NCI-H82 treated with DMSO at 0.1 percent for 48 hours (cell line): ENCODE data around the gene PIM1.

Experiments
- DNase-seq: peaks from one replicate; lab custom pipeline; 2025; ENCODE audit not compliant: unreplicated experiment; lab: John Stamatoyannopoulos, UW

The PIM1 gene

DNA sequence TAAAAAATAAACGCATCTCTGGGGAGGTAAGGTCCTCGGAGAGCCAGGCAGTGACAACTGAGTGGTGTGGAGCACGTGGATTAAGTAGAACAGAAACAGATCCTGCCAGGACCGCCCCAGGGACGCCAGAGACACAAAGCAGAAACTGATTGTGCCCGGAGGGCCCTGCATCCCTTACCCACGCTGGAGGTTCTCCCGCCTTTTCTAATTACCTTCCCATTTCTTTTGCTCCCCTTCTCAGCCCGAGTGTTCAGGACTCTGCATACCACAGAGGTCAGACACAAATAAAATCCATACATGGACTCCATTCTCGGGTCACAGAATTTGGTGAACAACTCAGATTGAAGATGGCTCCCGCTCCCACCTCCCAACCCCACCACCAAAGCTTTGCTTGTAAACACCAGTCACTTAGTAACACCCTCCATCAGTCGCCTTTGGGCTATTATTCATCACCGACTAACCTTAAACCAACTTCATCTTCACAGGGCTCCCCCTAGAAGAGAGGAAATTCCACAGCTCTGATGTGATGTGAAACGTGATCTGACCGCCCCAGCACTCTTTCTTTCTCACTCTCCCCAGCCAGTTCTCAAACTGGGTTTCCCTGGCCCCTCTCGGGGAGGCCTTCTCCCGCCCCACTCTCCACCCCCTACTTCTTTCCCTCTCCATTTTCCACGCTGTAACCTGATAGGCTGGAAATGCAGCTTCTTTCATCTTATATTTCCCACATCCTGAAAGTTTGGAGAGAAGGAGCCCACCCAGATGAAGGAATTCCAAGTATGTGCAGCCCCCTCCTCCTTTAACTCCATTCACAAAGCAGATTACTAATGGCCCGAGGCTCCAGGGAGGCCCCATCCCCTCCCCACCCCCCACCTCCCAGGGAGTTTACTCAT lies 32.5 kb upstream of the PIM1 start:
- DNase-seq, result no peak

DNA sequence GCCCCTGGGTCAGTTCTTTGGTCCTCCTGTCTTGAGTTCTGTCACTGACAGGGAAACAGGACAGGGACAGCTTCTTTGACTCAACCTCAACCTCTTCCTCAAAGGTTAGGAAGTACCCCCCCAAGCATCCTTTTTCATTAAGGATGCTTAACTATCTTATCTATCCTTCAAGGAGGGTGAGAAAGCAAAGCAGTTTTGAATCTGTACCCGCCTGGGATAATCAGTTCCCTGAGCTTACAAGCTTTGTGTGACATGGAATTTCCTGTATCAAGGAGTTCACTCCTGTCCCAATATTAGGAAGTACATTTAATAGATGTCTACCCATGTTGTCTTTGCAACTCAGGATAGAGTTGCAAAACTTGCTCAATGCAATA lies 31.1 kb upstream of the PIM1 start:
- no peak for DNase-seq

DNA sequence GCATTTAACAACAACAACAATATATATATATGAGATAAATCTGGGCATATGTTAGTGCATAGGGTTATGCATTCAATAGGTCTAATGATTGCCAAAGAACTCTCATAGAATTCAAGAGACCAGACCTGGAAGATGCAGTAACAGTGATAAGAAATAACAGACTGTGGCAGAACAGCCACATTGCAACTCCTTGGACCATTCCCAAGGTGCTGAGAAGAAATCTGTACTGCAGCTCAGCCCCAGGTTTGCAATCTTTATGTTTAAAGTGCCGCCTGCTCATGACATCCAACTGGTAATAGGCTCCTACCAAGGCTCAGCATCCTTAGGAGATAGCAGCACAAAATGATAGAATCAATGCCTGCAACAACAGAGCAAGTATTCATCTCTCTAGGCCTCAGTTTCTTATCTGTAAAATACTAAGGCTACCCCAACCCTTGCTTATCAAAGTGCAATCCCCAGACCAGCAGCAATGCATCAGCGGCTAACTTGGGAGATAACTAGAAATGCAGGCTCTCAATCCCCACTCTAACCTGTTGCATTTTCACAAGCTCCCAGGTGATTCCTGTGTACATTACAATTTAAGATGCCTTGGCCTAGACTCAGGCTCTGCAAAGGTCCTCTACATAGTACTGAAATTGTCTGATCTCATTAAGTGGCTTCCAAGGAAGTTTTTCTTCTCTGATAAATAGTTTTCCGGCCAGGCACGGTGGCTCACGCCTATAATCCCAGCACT lies 30.6 kb upstream of the PIM1 start:
- no peak for DNase-seq

DNA sequence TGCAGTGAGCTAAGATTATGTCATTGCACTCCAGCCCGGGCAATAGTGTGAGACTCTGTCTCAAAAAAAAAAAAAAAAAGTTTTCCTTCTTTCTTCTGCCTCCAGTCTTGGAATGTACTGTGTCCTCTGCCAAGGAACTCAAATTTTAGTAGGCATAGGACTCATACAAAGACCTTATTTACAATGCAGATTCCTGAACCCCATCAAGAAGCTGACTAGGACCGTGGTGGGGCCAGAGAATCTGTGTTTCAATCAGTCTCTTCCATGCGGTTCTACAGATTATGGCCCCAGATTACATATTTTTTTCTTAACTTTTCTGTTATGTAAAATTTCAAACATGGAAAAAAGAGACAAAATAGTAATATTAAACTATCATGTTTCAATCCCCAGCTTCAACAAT lies 29.8 kb upstream of the PIM1 start:
- DNase-seq, result no peak

DNA sequence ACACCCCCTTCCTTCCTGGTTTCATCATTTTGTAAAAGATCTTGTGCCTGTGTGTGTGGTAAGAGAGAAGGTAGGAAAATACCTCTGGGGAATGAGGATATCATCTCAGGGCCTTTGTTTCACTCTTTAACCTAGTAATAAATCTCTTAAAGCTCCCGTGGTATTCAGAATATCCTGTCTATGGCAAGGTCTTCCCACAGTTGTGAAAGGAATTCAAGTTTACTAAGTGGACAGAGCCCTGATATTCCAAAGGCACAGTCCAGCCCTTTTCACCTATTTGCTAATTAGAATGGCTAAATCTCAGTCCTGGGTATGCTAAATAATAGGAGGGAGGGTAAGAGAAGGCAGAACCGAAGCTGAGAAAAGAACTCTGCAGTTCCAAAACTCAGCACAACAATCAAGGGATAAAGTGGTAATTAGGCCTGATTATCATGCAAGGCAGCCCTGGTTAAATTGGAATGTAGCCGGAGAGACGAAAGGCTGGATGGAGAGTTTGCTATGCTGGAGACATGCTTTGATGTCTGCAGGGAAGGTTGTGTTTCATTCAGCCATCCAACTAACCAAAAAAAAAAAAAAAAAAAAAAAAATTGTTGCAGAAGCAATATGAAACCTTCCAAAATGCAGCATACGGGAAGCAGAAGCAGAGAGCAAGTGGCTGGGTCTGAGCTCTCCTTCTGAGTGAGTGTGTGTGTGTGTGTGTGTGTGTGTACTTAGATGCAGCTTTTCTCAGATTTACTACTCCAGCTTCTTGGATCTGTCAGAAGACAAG lies 28.5 kb upstream of the PIM1 start:
- DNase-seq, result peak; percentile 78

DNA sequence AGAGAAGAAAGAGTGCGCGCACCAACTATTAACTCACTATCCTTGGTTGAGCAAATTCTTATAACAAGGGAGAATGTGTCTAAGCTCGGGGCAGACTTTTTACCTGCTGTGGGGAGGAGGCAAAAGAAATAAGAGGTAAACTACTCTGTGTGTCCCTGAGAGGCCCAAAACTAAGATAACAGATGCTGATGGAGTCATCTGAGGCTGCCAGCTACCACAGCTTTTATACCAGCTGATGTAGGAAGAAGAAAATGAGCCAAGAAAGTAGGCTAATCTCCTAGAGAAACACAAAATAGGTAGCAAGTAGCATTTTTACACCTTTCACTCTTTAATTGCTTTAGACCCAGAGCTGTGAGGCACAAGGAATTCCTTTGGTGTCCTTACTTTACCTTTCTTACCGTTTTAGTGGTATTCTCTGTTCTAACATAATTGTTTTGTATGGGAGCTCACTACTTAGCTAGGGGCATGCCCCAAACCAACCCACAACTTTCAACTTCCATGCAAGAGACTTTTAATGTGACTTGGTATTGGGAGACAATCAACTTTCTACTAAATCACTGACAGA lies 27.8 kb upstream of the PIM1 start:
- peak; percentile 78 for DNase-seq

DNA sequence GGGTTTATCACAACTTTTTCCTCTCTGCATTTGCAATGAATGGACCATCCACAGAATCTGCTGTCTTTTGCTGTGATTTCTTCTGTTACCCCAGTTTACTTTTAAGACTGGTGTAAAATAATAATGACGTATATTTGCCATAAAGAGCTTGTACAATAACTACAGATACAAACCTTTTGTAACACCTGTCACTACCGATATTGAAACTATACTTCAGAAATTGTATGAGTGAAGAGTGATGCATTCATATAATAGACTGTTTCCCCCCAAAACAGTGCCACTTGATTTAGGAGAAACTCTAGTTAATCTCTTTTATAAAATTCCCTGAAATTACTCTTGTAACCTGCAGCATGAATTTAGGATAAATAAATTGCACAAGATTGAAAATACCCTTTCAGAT lies 26.4 kb upstream of the PIM1 start:
- no peak for DNase-seq

DNA sequence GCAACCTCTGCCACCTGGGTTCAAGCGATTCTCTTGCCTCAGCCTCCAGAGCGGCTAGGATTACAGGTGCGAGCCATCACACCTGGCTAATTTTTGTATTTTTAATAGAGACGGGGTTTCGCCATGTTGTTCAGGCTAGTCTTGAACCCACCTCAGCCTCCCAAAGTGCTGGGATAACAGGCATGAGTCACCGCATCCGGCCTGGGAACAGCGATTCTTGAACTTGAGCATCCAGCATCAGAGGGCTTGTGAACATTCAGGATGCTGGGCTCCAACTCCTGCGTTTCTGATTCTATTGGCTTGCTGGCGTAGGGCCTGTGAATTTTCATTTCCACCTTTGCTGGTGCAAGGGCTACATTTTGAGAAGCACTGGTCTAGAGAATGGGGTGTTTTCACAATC lies 24.5 kb upstream of the PIM1 start:
- DNase-seq, result no peak

DNA sequence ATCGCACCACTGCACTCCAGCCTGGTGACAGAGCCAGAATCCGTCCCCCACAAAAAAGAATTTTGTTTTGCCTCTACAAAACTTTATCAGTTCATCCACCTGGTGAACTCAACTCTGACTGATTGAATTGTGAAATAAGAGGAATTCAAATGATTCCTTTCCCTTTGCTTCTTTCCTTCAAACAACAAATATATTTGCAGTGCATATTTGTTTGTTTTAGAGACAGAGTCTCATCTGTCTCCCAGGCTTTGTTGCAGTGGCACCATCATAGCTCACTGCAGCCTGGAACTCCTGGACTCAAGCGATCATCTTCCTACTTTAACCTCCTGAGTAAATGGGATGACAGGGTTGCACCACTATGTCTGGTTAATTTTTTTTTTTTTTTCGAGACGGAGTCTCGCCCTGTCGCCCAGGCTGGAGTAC lies 23.2 kb upstream of the PIM1 start:
- no peak for DNase-seq

DNA sequence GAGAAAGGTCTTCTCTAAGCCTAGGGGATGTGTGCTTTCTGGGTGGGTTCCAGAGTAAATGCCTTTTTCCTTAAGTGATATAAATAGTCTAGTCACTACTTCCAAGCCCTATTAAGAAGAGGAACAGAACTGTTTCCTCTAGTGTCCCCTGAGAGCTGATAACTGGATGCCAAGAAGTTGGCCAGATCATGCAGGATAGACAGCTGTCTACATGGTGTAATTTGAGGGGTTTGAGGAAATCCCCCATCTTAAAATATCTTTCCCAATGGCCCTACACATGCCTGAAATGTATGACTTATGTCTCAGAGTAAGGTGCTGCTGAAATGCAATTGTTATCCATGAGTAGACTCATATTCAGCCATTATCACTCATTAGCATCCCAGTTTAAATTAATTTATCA lies 20.2 kb upstream of the PIM1 start:
- DNase-seq, result no peak

DNA sequence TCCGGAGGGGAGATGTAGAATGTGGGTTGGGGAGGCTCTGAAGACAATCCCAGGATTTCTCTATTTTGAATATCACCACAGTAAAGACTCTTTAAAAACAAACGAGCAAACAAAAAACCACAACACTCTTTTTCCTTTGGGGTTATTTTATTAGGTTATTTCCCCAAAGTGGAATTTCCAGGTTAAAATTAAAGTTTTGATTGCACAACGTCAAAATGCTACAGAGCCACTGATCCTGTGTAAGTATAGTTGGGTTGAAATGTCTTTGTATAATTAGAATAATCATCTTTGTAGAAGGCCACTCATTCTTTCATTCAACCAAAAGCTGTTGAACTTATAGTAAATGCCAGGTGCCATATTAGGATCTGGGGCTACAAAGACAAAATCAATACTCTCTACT lies 19.6 kb upstream of the PIM1 start:
- DNase-seq, result no peak

DNA sequence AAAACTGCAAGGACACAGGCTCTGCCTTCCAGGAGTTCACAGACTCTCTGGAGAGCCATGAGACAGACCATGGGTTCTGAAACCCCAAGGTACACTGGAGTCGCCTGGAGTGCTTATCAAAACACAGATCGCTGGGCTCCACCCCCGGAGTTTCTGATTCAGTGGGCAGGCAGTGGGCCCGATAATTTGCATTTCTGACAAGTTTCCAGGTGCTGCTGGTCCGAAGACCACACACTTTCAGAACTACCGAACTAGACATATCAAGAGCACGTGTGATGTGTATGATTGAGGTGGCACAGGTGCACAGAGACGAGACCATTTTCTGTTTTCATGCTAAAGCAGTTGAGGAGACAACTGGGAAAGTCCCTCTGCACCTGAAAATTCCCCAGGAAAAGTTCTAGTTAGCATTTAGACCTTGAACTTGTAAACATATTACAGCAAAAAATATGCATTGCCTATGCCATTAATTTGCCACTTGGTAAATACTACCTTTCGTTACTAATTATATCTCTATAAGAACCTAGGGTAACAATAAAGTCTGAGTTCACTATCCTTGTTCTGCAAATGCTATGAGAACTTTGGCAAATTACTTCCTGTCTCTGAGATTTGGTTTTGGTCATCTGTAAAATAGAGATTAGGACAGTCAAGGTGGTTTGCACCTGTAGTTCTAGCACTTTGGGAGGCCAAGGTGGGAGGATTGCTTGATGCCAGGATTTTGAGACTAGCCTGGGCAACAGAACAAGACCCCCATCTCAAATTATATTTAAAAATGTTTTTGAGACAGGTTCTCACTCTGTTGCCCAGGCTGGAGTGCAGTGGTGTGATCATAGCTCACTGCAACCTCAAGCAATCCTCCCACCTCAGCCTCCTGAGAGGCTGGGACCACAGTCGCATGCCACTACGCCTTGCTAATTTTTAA lies 14.3 kb upstream of the PIM1 start:
- DNase-seq, result no peak

DNA sequence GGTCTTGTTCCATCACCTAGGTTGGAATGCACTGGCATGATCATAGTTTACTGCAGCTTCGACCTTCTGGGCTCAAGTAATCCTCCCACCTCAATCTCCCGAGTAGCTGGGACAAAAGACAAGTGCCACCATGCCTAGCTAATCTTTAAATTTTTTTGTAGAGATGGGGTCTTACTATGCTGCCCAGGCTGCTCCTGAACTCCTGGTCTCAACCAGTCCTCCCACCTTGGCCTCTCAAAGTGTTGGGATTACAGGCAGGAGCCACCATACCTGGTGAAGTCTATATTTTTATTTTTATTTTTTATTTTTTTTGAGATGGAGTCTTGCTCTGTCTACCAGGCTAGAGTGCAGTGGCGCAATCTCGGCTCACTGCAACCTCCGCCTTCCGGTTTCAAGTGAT lies 11.4 kb upstream of the PIM1 start:
- DNase-seq, result no peak

DNA sequence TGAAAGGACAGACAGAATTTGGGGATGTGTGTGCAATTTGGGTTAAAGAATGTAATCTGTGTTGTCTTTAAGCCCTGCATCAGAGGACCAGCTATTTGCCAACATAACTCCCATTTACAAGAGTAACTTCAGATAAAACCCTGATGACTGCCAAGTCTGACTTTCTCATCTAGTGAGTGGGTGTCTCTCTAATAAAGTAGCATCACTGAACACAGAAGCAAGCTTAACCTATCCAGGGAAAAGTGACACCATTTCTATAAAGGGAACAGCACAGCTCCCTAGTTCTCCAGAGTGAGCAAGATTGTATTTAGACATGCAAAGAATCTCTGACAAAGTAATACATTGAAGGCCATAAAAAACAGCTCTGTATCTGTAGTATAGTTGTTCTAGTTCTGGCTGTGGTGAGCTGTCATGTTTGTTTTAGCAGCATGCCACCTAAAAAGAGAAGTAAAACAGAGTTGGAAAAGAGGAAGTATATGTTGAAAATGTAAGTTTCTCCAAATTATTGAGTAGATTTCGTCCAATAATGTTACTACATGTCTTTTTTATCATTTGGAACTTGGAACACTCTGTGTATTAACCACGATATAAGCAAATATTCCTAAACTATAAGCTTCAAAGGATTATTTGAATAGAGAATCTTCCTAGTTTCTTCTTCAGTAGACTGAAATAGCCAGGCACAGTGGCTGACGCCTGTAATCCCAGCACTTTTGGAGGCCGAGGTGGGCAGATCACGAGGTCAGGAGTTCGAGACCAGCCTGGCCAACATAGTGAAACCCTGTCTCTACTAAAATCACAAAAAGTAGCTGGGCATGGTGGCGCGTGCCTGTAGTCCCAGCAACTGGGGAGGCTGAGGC lies 8.8 kb upstream of the PIM1 start:
- DNase-seq, result no peak

DNA sequence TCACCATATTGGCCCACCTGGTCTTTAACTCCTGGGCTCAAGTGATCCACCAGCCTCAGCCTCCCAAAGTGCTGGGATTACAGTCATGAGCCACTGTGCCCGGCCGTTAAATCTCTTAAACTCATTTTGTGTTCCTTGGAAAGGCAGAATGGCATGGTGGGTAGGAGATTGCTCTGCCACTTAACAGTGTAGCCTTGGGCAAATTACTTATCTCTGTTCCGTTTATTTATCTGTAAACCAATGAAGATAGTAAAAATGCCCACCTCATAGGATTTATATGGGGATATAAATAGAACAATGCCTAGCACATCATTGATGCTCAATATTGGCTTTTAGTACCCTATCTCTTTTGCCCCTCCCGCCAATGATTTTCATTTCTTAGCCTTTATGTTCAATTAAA lies 7.2 kb upstream of the PIM1 start:
- DNase-seq, result no peak

DNA sequence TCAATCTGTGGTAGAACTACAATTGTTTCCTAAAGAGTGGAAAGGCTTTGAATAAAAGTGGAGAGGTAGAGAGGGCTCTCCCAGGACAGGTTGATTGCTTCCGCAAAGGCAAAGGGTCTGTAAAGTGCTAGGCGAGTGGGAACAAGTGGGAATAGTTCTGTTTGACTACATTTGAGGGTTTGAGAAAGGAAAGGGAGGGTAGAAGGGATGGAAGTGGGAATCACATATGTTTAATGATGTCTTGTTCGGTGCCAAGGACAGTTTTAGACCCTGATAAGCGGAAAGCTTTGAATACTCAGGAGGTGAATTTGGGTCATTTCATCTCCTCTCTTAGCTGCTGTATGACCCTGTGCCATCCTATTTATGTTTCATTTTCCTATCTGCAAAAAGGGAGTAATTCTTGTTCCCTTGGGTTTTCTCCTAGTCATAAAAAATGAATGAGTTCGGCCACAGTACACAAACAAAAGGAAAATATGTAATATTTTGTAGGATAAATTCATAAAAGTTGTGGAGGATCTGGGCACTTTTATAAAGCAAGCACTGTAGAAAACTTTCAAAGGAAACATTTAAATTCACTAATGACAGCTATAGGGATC lies 1.7 kb upstream of the PIM1 start:
- no peak for DNase-seq

DNA sequence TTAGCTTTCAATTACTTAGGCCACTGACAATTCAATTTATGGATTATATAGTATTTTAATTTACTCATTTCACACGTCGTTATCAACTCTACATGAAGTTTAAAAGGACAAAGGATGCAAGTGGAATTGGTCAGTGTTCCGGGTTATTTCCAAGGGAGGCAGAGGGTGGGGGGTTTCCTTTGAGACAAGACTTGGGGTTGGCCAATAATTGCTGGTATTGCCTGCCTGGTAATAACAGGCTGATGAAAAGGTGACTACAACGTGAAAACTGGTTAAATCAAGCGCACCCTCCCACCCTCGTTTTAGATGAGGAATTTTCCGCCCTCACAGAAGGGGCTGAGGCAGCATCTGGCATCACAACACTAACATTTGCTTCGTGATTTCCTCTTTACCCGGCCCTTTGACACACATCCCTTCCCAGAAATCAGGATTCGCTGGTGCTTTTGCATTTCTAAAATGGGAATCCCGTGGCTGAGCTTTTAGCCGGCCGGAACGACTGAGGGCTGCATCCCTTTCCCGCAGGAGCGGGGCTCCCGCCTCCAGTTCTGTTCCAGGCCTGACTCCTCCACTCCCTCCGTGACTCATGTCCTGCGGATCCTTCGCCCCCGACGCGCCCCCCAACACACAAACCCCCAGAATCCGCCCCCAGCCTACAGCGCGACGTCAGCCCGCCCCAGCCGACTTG lies 999 bp upstream of the PIM1 start:
- no peak for DNase-seq
